Activated CD8-positive, alpha-beta memory T cell treated with anti-CD3 and anti-CD28 coated beads for 24 hours (primary cell): ENCODE data around the gene VEPH1.

Experiments
- DNase-seq: peaks from one replicate; pipeline ENCODE4 v3.0.0-alpha.2; 2020

The VEPH1 gene

DNA sequence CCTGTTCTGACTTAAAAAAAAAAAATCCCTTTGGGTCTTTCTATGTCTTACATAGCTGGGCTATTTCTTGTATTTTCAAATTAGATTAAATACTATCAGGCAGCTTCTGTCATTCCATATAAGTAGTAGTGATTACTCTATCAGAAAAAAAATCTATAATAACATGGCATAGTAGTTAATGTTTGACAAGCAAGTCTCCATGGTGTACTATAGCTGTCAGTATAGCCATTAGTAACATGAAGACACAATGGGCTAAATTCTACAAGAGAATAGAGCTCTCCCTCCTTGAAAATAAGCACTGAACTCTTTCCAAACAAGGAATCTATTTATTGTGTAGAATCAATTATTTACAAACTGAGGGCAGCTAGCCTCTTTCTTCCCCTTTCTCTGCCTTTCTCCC lies 19.4 kb upstream of the VEPH1 start:
- DNase-seq: no peak

DNA sequence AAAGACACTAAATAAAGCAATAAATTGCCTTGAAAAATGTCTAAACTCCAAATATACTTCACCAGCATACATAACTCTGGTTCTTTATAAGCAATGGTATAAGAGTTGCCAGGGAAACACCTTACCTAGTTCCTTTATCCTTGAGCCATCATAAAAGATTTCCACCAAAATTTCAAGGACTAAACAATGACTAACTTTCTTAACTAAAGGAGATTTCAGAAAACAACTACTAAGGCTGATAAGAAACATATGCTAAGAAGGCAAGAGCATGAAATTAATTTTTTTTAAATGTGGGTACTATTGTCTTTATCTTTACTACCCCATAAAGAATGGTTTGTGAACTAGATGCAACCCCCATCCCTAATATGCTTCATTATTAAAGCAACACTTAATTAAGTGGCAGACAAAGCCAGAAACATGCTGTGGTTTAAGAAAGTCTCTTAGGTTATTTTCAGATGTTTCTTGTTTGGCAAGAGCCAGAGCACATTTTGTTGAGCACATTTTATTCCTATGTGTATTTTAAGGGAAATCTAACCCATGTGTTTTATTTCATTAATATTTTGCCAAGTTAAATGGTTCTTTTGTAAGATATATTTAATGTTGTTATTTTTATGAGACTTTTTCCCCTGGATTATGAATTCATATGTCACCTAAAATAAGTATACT lies 17.4 kb upstream of the VEPH1 start:
- DNase-seq: no peak

DNA sequence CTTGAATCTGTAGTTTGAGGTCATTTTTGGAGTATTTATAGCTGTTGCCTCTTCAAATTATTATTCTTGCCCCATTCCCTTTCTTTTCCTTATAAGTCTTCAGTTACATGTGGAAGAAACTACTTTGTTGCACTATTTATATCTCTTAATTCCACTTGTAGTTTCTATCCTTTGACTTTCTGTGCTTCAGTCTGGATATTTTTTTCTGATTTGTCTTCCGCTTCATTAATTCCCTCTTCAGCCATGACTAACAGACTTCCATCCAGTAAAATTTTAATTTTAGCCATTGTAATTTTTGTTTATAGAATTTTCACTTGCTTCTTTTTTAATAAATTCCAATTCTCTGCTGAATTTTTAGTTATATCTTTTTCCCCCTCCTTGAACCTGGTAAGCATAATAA lies 15.7 kb upstream of the VEPH1 start:
- no peak for DNase-seq

DNA sequence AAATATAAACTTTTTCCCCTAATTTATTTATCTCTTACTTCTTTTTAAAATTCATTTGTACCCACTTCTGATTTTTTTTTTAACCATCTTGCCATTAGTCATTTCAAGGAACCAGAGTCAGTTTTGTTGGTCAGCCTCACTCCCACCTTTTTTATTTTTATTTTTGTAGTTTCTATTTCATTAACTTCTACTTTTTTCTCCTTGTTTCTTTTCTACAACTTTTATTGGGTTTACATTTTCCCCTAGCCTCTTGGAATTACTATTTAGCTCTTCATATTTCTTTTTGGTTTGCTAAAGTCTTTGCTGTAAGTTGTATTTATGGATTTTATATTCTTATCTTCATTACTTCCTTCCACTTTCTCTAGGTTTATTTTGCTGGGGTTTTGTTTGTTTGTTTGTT lies 13.7 kb upstream of the VEPH1 start:
- DNase-seq: no peak

DNA sequence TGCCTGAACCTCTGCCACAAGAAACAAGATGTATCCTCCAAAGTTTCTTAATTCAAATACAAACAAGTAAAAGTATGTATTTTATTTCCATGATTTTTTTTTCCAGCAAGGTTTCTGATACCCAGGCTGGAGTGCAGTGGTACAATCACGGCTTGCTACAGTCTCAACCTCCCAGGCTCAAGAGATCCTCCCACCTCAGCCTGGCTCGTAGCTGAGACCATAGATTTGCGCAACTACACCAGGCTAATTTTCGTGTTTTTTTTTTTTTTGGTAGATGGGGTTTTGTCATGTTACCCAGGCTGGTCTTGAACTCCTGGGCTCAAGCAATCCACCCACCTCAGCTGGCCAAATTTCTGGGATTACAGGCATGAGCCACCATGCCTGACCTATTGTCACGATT lies 12.2 kb upstream of the VEPH1 start:
- DNase-seq: no peak

DNA sequence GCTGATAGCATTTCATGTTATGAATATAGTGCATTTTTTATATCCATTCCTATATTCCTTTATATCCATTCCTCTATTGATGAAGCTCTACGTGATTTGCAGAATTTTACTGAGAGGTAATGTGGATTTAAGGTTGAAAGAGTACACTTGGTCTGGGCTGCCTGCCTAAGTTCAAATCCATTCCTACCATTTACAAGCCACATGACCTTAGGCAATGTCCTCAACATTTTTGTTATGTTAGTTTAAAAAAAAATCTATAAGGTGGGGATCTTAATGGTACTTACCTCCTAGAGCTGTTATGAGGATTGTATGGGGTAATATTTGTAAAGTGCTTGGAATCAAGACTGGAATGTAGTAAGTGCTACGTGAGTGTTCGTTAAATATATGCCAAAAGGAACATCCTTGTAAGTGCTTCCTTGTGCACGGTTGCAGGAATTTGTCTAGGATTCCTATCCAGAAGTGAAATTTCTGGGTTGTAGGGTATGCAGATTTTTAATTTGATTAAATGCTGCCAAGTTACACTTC lies 11.2 kb upstream of the VEPH1 start:
- DNase-seq: no peak

DNA sequence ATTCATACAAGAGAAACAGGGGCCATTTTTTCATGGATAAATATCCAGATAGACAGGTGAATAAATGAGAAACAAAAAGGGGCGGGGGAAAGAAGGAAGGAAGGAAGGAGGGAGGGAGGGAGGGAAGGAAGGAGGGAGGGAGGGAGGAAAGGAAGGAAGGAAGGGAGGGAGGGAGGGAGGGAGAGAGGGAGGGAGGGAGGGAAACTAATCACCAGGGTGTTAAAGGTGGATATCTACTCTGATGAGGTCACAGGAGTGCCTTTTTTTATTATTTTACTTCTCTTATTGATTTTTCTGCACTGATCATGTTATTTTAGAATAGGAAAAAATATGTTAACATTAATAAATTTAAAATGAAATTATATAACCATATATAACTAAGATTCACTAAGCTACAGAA lies 10.4 kb upstream of the VEPH1 start:
- DNase-seq: no peak

DNA sequence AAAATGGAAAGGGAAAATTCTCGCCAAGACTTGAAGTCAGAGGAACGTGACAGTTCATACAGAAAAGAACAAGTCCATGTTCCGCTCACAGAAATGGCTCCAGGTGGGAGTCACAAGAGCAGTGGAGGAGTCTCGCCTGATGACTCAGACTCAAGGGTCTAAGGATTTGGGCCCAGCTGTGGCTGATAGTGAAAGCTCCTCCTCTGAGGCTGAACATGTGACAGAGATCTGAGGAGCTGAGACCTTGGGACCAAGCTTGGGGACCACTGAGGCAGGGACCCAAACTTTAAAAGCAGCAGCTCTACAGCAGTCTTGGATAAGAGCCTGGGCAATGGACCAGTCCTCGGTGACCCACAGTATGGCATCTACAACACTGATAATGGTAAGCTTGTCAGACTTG lies 9.3 kb upstream of the VEPH1 start:
- DNase-seq: no peak

DNA sequence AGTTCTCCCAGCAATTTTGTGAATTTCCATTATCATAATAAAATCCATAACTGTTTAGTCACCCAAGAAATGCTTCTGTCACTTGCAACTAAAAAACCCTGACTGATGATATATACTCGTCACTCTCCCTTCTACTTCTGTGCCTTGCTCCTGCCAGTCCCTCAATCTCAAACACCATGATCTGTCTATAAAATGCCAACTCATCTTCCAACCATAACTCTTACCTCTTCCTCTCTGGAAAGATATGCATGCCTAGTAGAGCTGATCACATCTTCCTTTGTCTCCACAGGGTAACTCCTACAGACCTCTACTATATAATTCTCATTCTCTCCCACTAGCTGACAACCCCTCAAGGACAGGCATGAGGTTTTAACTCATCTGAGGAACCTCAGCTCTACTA lies 5.2 kb upstream of the VEPH1 start:
- DNase-seq: no peak

DNA sequence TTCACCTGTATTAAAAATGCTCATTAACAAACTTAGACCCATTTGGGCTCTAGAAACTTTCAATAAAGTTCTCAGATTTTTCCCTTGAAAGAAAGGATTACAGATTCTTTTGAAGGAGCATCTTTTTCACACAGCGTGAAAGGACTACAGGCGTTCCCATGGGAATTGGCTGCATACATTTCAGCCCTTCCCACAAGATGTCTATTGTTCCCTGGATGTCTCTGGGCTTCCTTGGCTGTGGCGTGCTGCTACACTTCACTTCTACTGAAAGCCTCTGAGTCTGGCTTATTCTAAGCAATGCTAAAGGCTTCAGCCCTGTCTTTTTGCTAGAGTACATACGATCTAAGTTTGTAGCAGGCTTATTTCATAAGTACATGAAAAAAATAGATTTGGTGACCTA lies 1.4 kb downstream of the VEPH1 start:
- no peak for DNase-seq

DNA sequence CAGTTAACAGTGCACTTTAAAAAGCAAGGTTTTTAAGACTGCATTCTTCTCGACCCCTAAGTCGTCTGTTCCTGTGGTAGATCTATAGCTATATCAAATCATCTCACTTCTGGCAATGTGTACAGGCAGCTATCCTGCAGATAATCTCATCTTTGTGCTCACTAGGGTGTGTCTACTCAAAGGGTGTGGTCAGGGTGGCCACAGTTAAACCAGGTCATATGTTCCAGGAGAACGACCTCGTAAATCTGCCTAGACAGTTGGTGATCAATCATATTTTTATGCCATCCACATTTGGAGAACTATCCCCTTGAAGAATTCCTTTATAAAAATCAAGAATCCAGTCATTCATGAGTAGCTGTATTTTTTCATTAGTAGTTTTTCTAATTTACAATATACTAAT lies 3.0 kb downstream of the VEPH1 start:
- DNase-seq: no peak

DNA sequence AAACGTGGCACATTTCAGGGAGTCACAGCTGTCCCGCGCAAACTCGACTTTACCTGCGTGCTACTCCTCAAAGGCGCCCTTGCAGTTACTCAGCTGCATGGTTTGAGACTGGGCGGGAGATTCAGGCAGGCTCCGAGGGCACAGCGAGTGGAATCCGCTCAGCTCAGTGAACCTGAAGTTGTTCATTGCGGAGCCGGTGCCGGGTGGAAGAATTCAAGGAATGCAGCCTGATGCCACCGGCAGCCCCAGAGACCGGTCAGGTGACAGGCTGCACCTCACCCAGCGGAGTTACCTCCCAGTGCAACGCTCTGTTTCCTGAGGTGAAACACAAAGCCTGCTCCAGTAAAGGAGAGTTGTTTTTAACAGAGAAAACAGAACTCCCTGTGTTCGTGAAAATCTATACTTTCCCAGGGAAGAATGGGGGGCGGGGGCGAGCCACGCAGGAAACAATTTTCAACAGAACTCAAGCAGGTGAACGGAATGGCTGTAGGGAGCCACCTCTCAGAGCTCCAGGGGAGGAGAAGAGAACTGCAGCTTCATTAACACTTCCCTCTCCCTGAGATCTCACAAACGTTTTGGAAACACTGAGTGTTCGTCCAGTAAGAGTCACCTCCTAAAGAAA lies 3.8 kb downstream of the VEPH1 start:
- DNase-seq: no peak

DNA sequence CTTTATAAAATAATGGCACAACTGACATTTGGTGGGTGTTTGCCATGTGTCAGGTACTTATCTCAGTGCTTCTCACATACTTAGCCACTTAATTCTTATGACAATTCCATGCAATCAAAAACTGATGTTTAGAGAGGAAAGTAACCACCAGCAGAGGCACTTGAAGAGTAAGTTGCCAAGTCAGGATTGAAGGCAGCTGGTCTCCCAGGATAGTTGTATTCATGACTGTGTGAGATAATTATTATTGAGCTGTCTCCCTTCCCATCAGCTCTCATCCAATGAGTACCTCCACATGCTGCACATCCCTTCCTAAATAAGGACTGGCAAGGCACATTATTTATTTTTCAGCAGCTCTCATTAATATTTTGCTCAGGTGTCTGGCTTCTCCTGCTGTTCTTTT lies 4.8 kb downstream of the VEPH1 start:
- no peak for DNase-seq

DNA sequence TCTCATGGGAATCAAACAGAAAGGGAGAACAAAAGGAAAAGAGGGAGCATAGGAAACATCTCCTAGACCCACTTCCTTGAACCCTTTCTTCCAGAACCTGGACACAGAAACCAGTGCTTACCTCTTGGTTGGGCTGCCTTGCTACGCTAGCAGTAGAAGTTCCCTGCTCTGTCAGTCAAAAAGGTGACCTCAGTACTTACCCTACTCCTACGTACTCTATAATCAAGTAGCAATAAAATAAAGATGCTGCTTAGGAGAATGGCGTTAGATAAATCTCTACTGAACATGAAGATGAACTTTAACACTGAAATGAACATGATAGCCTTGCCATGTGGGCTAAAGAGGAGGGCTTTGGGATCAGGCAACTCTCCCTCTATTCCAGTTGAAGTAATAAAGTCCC lies 7.4 kb downstream of the VEPH1 start:
- no peak for DNase-seq

DNA sequence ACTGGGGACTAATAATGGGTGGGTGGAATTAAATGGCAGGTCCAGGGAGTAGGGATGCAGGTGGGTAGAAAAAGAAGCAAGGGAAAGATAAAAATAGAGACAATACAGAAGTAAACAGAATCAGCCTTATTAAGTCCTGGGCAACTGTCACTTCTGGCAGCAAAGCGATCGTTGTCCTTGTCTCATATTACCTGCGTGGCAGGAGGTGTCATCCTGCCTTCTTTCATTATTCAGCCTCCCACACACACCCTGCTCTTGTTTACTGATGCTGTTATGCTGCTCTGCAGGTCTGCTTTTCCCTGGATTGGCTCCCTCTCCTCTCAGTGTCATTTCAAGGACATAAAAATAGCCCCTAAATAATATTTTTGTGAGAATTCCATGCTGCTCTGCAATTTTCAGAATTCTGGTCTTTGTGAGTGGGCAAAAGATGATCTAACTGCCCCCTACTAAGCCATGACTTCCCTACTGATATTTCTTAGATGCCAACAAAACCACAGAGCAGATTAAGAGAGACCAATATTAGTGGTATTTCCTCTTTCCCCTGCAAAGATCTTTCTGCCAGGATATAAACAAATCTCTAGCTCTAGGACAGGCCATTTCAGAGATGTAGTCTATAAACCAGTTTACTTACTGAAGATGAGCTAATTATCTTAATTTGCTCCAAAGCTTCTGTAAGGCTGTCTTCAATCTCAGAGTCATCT lies 8.5 kb downstream of the VEPH1 start:
- DNase-seq: no peak

DNA sequence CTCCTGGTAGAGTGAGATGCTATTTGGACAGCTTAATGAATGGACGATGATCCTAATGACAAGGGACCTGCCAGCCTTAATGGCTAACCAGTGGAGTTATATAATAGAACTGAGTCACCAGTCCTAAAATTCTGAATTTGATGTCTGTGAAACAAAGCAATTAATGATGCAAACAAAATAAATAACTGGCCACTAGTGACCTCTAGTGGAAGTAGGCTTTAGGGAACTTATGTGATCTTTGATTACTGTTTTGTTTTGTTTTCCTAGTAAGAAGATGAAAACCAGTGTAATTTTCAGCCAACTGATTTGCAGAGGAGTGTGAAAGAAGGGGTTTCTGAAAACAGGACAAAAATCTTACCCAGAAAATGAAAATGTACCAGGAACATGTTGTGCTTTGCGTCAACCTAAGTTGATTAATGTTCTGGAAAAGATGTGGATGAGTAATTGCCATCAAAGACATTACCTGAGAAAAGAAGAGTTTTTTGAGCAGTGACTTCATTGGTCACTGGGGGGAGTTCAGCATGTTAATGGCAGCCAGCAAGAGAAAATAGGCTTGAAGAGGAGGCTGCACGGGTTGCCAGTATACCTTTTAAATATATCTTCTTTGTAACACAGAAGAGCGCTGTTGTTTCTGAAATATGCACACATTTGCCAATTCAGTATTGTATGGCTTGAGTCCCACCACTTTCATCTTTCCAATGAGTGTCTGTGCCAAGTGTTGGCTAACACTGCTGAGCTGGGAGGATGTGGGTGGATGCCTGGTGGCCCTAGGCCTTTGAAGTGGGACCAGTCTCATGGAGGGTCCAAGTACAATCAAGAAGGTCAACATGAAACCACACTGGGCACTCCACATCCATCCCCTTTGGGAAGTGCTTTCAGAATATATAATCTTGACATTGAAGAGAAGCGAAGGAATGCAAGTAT lies 9.3 kb downstream of the VEPH1 start:
- DNase-seq: no peak

DNA sequence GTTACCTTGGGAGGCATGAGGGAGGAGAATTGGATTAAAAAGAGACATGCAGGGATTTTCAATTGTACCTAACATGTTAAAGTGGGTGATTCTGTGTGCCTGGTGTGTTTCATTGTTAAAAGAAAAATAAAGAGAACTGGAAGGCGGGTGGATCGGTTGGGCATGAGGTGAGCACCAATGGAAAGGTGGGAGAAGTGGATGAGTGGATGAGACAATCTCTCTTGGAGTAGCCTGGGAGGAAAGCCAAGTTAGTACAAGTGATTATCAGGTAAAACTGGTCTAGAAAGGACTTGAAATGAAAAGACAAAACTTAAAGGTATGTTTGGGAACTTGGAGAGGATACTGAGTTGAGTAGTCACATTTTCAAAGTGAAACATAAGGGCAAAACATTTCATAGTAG lies 12.1 kb downstream of the VEPH1 start:
- DNase-seq: no peak

DNA sequence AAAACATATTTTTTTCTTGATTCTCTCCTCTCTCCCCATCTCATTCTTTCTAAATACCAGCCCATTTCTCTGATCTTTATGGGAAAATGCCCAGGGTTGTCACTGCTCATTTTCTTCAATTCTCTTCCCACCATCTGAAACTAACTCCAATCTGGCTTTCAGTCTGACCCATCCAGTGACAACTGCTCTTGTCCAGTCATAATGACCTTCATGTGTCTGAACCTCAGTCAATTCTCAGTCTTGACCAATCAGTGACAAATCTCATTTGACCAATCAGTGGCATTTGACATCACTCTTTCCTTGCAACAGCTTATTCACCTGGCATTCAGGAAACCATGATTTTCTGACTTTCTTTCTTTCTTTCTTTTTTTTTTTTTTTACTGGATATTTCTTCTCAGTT lies 15.1 kb downstream of the VEPH1 start:
- DNase-seq: no peak

DNA sequence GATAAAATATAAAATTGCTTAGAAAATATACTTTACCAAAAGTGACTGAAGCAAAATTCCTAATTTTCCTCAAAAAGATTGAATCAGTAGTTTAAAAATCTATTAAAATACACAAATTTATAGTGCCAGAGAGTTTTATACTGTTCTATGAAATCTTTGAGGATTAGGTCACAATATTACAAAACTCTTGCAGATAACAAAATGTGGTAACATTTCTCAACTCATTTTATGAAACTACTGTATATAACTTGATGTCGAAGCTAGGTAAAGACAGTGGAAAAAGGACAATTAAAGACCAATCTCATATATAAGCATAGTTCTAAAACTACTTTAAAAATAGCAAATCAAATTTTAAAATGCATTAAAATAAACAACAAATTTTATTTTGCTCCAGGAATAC lies 15.9 kb downstream of the VEPH1 start:
- no peak for DNase-seq

DNA sequence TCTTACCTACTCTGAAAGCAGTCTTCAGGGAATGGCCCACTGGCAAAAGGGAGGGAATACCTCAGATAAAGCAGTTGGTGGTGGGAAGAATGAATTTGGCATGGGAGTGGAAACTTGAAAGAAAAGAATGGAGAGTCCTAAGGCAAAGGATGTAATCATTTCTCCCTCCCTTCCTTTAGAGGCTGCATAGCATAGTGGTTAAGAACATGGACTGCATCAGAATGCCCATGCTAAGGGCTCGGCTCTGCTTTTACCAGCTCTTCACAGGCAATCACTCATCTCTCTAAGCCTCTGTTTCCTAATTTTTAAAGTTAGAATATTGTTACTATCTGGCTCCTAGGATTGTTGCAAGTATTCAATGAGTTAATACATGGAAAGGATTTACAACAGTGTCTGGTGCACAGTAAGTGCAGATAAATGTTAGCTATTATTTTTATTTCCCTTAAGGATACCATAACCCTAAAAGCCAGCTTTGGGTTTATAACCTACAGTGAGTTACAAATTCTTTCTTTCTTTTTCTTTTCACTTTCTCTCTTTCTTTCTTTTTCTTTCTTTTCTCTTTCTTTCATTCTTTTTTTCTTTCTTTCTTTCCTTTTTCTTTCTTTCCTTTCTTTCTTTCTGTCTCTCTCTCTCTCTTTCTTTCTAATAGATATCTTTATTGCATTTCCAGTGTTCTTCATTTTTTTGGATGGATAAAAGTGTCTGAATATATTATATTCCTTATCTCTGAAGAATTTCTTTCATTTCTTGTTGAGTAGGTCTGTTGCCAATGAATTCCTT lies 23.6 kb downstream of the VEPH1 start:
- no peak for DNase-seq

DNA sequence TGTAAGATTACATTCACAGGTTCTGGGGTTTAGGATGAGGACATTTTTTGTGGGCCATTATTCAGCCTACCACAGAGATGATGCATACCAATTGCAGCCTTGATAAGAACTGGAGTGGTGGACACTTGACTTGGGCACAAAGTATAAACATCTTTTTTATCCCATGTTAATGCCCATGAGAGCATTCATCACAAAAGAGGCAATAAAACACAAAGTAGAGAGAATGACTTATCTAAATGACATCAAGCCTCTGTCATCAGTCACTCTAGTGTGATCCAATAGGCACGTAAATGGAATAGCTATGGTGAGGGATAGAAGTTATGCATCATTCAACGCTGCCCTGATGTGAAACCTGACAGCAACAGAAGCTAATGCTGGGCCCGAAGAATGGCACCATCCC lies 25.8 kb downstream of the VEPH1 start:
- no peak for DNase-seq

DNA sequence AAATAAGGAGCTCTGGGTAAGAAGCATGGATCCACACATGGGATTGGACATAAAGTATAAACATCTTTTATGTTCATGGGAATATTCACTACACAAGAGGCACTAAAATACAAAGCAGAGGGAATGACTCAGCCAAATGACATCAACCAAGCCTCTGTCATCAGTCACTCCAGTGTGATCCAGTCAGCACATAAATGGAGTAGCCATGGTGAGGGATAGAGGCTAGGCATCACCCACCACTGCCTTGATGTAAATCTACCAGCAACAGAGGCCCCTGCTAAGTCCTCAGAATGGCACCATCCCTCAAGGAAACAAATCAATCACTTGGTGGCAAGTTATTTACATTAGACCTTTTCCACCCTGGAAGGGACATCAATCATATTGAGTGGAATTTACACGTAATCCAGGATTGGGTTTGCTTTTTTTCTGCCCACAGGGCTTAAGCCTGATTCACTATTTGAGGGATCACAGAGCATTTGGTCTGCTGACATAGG lies 27.2 kb downstream of the VEPH1 start:
- DNase-seq: no peak
